ENCODE data around the gene CDIP1. TPM values are rescaled to one million over a fixed set of nuclear protein-coding genes. Genes with fewer than 3 reads are reported as not detected.

Gene CDIP1
- total RNA-seq, 1 donor from 2014 or later = 30.3 TPM

GRCh38 chr16:4524571-4524970 lies 14.0 kb downstream of the CDIP1 start:
- no peak overlapping the region for H3K4me3 ChIP-seq (ENCODE audit: low read depth, low read length)
- no peak for TF ChIP-seq CTCF (conservative IDR thresholded peaks at IDR 0.05; ENCODE audit: low read depth, low read length)
- DNase-seq (ENCODE audit: low read depth) = no peak

- no peak for TF ChIP-seq CTCF (conservative IDR thresholded peaks at IDR 0.05; ENCODE audit: low read depth, low read length)
- DNase-seq (ENCODE audit: low read depth) = no peak
- no peak overlapping the region for H3K4me3 ChIP-seq (ENCODE audit: low read depth, low read length)
Measured at GRCh38 chr16:4523686-4524085, 14.9 kb downstream of the CDIP1 start.

- TF ChIP-seq CTCF (conservative IDR thresholded peaks at IDR 0.05; ENCODE audit: low read depth, low read length) = no peak
- no peak overlapping the region for H3K4me3 ChIP-seq (ENCODE audit: low read depth, low read length)
- DNase-seq (ENCODE audit: low read depth) = no peak
Measured at GRCh38 chr16:4522051-4522581, 16.5 kb downstream of the CDIP1 start.

- TF ChIP-seq CTCF (conservative IDR thresholded peaks at IDR 0.05; ENCODE audit: low read depth, low read length) = no peak
- DNase-seq (ENCODE audit: low read depth) = no peak
- H3K4me3 ChIP-seq (ENCODE audit: low read depth, low read length) = no peak overlapping the region
Measured at GRCh38 chr16:4520913-4521312, 17.7 kb downstream of the CDIP1 start.

- TF ChIP-seq CTCF (conservative IDR thresholded peaks at IDR 0.05; ENCODE audit: low read depth, low read length) = no peak
- no peak overlapping the region for H3K4me3 ChIP-seq (ENCODE audit: low read depth, low read length)
- no peak for DNase-seq (ENCODE audit: low read depth)
Measured at GRCh38 chr16:4519274-4520058, 19.1 kb downstream of the CDIP1 start.

- no peak overlapping the region for H3K4me3 ChIP-seq (ENCODE audit: low read depth, low read length)
- DNase-seq (ENCODE audit: low read depth) = no peak
- TF ChIP-seq CTCF (conservative IDR thresholded peaks at IDR 0.05; ENCODE audit: low read depth, low read length) = peak; percentile 72
Measured at GRCh38 chr16:4517812-4518680, 20.5 kb downstream of the CDIP1 start.

All from epithelial cell of proximal tubule (primary cell).